Testis (tissue), 3 donors: Measurements from ENCODE around the gene ABCB11. TPM values are rescaled to one million over a fixed set of nuclear protein-coding genes. Genes with fewer than 3 reads are reported as not detected.

ENCODE experiments used
- DNase-seq: peaks from one replicate; pipeline ENCODE4 v3.0.0-alpha.2; 2019
- H3K27ac ChIP-seq, 2 donors: fragments of 200-600 bp; sonication (generic); one replicate each; pipeline ENCODE4 v1.5.1; 2019
- H3K27me3 ChIP-seq: fragments of 200-600 bp; sonication (generic); one replicate; pipeline ENCODE4 v1.5.1; 2019
- H3K36me3 ChIP-seq: fragments of 200-600 bp; sonication (generic); one replicate; pipeline ENCODE4 v1.5.1; 2017; ENCODE audit warnings: low read depth; ENCODE audit errors: missing control alignments
- H3K4me1 ChIP-seq: fragments of 200-600 bp; sonication (generic); one replicate; pipeline ENCODE4 v1.5.1; 2019
- H3K4me3 ChIP-seq, 2 donors: fragments of 200-600 bp; sonication (generic); one replicate each; pipeline ENCODE4 v1.5.1; 2017 to 2019
- H3K9me3 ChIP-seq: fragments of 200-600 bp; sonication (generic); one replicate; pipeline ENCODE4 v1.5.1; 2017
- POLR2A ChIP-seq: fragments of 450-650 bp; IDR thresholded peaks from one replicate; pipeline ENCODE4 v1.6.1; 2017; ENCODE audit warnings: antibody characterized with exemption, mild to moderate bottlenecking, moderate library complexity
- WGBS, 2 donors: methylation state at CpG; one replicate each; pipeline ENCODE4 v1.1.5; 2018; 5-methylcytosine and 5-hydroxymethylcytosine counted together
- intact Hi-C: fragments of 100-400 bp; cut with DNase I; formaldehyde crosslinking; loops from one replicate; pipeline ENCODE4 v1.15.1; 2023; ENCODE audit warnings: low total_unique reads
- polyA plus RNA-seq: library from polyadenylated mRNA; stranded (reverse); fragments of 350-450 nt; fragmentation: Illumina TruSeq; extraction: RNeasy Lipid Tissue Mini Kit (QIAGEN cat#74804); gene quantifications from one replicate; pipeline ENCODE4 v1.2.3, GENCODE V29; 2014; ENCODE audit warnings: low read depth, low replicate concordance; ENCODE audit not compliant: insufficient read depth
- total RNA-seq, 2 donors: library from RNA; depleted of rRNA; stranded (reverse); fragments of >200 nt; gene quantifications; one replicate each; pipeline ENCODE4 v1.2.3, GENCODE V29; 2016
- TF ChIP-seq, protein P1 (sequence below), 3 experiments: fragments of 450-650 bp in 2 of 3; fragments of 200-600 bp in 1 of 3; sonication (generic) in 1 of 3; IDR thresholded peaks; one replicate each; pipeline ENCODE4 v1.5.1; 2016 to 2019; ENCODE audit warnings: antibody characterized with exemption in 3 of 3, mild to moderate bottlenecking in 2 of 3, moderate library complexity in 1 of 3

The ABCB11 gene
- total and polyA plus RNA-seq, 3 donors from 2014 or later: 4.6 to 16.1 (median 7.2) TPM

DNA sequence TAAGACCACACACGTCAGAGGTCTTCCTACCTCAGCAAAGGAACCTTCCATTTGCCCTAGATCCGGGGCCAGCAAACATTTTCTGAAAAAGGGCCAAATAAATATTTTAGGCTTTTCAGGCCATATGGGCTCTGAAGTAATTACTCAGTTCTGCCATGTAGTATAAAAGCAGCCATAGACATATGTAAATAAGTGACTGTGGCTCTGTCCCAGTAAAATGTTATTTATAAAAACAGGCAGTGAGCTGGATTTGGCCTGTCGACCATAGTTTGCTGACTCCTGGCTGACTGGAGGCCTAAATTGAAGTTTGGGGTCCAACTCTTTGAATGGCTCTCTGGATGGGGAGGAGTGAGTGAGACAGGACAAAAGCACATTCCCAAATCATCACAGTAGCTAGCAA lies 49.5 kb downstream of the ABCB11 start:
- DNase-seq: no peak
- H3K4me1 ChIP-seq: no peaks in the 10 kb centered on the region
- no peak overlapping the region for H3K4me3 ChIP-seq
- TF ChIP-seq POLR2A: no peak
- TF ChIP-seq, protein P1, sequence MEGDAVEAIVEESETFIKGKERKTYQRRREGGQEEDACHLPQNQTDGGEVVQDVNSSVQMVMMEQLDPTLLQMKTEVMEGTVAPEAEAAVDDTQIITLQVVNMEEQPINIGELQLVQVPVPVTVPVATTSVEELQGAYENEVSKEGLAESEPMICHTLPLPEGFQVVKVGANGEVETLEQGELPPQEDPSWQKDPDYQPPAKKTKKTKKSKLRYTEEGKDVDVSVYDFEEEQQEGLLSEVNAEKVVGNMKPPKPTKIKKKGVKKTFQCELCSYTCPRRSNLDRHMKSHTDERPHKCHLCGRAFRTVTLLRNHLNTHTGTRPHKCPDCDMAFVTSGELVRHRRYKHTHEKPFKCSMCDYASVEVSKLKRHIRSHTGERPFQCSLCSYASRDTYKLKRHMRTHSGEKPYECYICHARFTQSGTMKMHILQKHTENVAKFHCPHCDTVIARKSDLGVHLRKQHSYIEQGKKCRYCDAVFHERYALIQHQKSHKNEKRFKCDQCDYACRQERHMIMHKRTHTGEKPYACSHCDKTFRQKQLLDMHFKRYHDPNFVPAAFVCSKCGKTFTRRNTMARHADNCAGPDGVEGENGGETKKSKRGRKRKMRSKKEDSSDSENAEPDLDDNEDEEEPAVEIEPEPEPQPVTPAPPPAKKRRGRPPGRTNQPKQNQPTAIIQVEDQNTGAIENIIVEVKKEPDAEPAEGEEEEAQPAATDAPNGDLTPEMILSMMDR (IDR thresholded peaks at IDR 0.05): no peak
- H3K27ac ChIP-seq: no peak overlapping the region
- no peaks in the 10 kb centered on the region for H3K36me3 ChIP-seq
- H3K9me3 ChIP-seq: no peaks in the 10 kb centered on the region
- WGBS, 2 donors: 93 to 94% methylated on average over 3 of the region's 3 CpGs
- intact Hi-C loops: no loop called here
- H3K27me3 ChIP-seq: no peaks in the 10 kb centered on the region

DNA sequence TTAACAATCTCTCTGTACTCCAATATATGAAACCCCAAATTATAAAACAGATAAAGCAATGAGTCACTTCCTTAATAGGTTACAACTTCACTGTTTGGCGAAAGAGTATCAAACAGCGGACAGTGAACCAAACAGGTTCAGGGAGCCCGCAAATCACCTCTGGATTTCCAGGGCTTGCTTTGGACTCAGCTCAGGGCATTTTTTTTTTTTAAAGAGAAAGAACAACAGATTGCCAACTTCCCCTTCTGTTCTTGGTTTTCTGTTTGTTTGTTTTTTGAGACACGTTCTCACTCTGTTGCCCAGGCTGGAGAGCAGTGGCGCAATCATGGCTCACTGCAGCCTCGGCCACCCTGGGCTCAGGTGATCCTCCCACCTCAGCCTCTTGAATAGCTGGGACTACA lies 52.7 kb downstream of the ABCB11 start:
- Histone ChIP-seq H3K4me1 (no peaks in the 10 kb centered on the region), H3K36me3 (no peaks in the 10 kb centered on the region), H3K4me3 (no peak overlapping the region), H3K27ac (no peak overlapping the region), H3K9me3 (no peaks in the 10 kb centered on the region), H3K27me3 (no peaks in the 10 kb centered on the region)
- TF ChIP-seq, protein P1 (IDR thresholded peaks at IDR 0.05): no peak
- no peak for TF ChIP-seq POLR2A
- 87 to 90% methylated on average over 6 of the region's 6 CpGs for WGBS, 2 donors
- intact Hi-C loops: no loop called here
- no peak for DNase-seq

DNA sequence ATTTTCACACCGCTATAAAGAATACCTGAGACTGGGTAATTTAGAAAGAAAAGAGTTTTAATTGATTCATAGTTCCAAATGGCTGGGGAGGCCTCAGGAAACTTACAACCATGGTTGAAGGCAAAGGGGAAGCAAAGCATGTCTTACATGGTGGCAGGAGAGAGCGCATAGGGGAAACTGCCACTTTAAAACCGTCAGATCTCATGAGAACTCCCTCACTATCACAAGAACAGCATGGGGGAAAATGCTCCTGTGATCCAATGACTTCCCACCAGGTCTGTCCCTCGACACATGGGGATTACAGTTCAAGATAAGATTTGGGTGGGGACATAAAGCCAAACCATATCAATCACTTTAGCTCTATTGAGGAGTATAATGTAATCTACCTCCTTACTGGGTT lies 53.5 kb downstream of the ABCB11 start:
- 81 to 85% methylated on average over 4 of the region's 4 CpGs for WGBS, 2 donors
- H3K4me1 ChIP-seq: no peaks in the 10 kb centered on the region

DNA sequence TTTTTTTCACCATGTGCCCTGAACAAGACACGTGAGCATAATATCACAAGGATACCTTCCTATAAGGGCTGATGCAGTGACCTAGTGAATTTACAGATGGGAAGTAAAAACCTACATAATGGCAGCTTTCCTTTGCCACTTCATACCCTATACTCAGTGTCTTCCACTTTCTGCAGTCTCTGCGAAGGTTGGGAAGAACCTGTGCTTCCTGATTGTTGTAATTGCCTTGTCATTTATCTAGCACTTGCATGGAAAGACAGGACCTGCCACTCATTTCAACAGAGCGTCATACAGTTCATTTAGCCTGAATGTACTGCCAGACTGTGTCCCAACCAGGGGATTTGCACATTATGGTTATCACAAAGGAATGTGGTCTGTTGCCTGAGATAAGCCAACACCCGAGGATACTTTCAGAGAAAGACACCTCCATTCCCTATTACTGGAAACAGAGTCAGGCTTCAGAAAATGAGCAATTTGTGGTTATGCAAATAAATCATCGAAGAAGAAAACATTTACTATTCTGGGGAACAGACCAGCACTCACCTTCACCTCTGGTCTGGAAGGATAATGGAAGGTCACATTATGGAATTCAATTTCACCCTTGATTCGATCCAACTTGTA lies 55.0 kb downstream of the ABCB11 start:
- Histone ChIP-seq H3K9me3 (no peaks in the 10 kb centered on the region), H3K36me3 (no peaks in the 10 kb centered on the region), H3K27me3 (no peaks in the 10 kb centered on the region), H3K27ac (no peak overlapping the region), H3K4me1 (no peaks in the 10 kb centered on the region), H3K4me3 (no peak overlapping the region)
- DNase-seq: no peak
- 76 to 81% methylated on average over 6 of the region's 6 CpGs for WGBS, 2 donors
- intact Hi-C loops: no loop called here
- no peak for TF ChIP-seq POLR2A
- TF ChIP-seq, protein P1 (IDR thresholded peaks at IDR 0.05): no peak

More for the DNA sequence above, 53.5 kb downstream of the ABCB11 start:
- Histone ChIP-seq H3K36me3 (no peaks in the 10 kb centered on the region), H3K27ac (no peak overlapping the region), H3K4me3 (no peak overlapping the region), H3K9me3 (no peaks in the 10 kb centered on the region), H3K27me3 (no peaks in the 10 kb centered on the region)
- TF ChIP-seq, protein P1 (IDR thresholded peaks at IDR 0.05): no peak
- no peak for TF ChIP-seq POLR2A
- DNase-seq: no peak
- intact Hi-C loops: no loop called here

DNA sequence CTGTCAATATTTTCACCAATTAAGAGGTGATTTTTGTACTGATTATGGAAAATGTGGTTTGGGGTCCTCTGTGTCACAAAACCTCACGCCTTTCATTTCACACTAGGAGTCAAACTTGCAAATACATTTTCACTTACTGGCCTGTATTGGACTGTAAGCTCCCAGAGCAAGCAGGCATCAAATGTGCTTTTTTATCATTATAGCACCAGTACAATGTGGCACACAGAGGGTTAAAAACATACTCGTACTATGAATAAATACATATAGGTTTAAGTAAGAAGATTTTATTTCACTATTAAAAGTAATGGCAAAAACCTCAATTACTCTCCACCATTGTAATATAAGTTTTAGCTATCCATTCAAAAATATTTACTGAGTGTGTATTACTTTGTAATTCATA lies 56.7 kb downstream of the ABCB11 start:
- Histone ChIP-seq H3K36me3 (no peaks in the 10 kb centered on the region), H3K27me3 (no peaks in the 10 kb centered on the region), H3K4me1 (no peaks in the 10 kb centered on the region), H3K4me3 (no peak overlapping the region), H3K9me3 (no peaks in the 10 kb centered on the region), H3K27ac (no peak overlapping the region)
- WGBS, 2 donors: 77 to 79% methylated on average over 2 of the region's 2 CpGs
- intact Hi-C loops: no loop called here
- no peak for DNase-seq
- TF ChIP-seq POLR2A: no peak
- TF ChIP-seq, protein P1 (IDR thresholded peaks at IDR 0.05): no peak
